Duodenal mucosa (tissue), 2 donors: Measurements from ENCODE around the gene XPO4.

Experiments used
- H3K27ac ChIP-seq: one replicate; pipeline ENCODE4 v1.7.0; 2013; ENCODE audit warnings: low read depth, low read length
- H3K27me3 ChIP-seq, 2 donors: one replicate each; pipeline ENCODE4 v1.7.0; 2013; ENCODE audit warnings: low read length in 2 of 2, control low read depth in 1 of 2; ENCODE audit not compliant: insufficient read depth in 2 of 2, control insufficient read depth in 1 of 2
- H3K36me3 ChIP-seq, 2 donors: one replicate each; pipeline ENCODE4 v1.7.0; 2013; ENCODE audit warnings: low read length in 2 of 2, control low read depth in 1 of 2; ENCODE audit not compliant: insufficient read depth in 2 of 2, control insufficient read depth in 1 of 2
- H3K4me1 ChIP-seq, 2 donors: one replicate each; pipeline ENCODE4 v1.7.0; 2013; ENCODE audit warnings: low read length in 2 of 2, control low read depth in 1 of 2; ENCODE audit not compliant: insufficient read depth in 2 of 2, control insufficient read depth in 1 of 2
- H3K4me3 ChIP-seq, 2 donors: one replicate each; pipeline ENCODE4 v1.7.0; 2013; ENCODE audit warnings: low read length in 2 of 2, low read depth in 1 of 2
- H3K9ac ChIP-seq, 2 donors: one replicate each; pipeline ENCODE4 v1.7.0; 2013; ENCODE audit warnings: low read length in 2 of 2, low read depth in 1 of 2
- H3K9me3 ChIP-seq, 2 donors: one replicate each; pipeline ENCODE4 v1.7.0; 2013; ENCODE audit warnings: low read length in 2 of 2, control low read depth in 1 of 2; ENCODE audit not compliant: control insufficient read depth in 1 of 2

XPO4 gene

GRCh38 chr13:20832861-20833260 lies 69.7 kb downstream of the XPO4 start:
- H3K27me3 ChIP-seq = no peaks in the 10 kb centered on the region
- H3K4me3 ChIP-seq = no peak overlapping the region
- H3K27ac ChIP-seq = no peak overlapping the region
- no peak overlapping the region for H3K9ac ChIP-seq
- H3K9me3 ChIP-seq = no peaks in the 10 kb centered on the region
- H3K36me3 ChIP-seq = peaks cover 0 to 21% of the 10 kb centered on the region in 2 donors
- H3K4me1 ChIP-seq = peaks cover 6 to 10% of the 10 kb centered on the region in 2 donors

- Histone ChIP-seq H3K27me3 (no peaks in the 10 kb centered on the region), H3K27ac (no peak overlapping the region), H3K4me1 (peaks cover 6 to 10% of the 10 kb centered on the region in 2 donors), H3K4me3 (no peak overlapping the region), H3K9ac (no peak overlapping the region), H3K9me3 (no peaks in the 10 kb centered on the region), H3K36me3 (peaks cover 0 to 14% of the 10 kb centered on the region in 2 donors)
These were observed 70.6 kb downstream of the XPO4 start for GRCh38 chr13:20831933-20832332.

GRCh38 chr13:20831254-20831653 lies 71.3 kb downstream of the XPO4 start:
- H3K9me3 ChIP-seq = no peaks in the 10 kb centered on the region
- H3K4me3 ChIP-seq = no peak overlapping the region
- no peak overlapping the region for H3K27ac ChIP-seq
- peaks cover 6 to 10% of the 10 kb centered on the region in 2 donors for H3K4me1 ChIP-seq
- no peak overlapping the region for H3K9ac ChIP-seq
- H3K36me3 ChIP-seq = peaks cover 0 to 14% of the 10 kb centered on the region in 2 donors
- H3K27me3 ChIP-seq = no peaks in the 10 kb centered on the region

GRCh38 chr13:20828539-20829364 lies 73.8 kb downstream of the XPO4 start:
- H3K36me3 ChIP-seq = peaks cover 0 to 6% of the 10 kb centered on the region in 2 donors
- H3K4me1 ChIP-seq = peaks cover 6 to 8% of the 10 kb centered on the region in 2 donors
- peak overlapping the region in 1 of 2 donors; percentile 24 for H3K9ac ChIP-seq
- H3K9me3 ChIP-seq = no peaks in the 10 kb centered on the region
- peak overlapping the region in 1 of 2 donors; percentile 34 for H3K4me3 ChIP-seq
- no peaks in the 10 kb centered on the region for H3K27me3 ChIP-seq
- H3K27ac ChIP-seq = no peak overlapping the region

- H3K4me3 ChIP-seq = no peak overlapping the region
- no peak overlapping the region for H3K27ac ChIP-seq
- H3K27me3 ChIP-seq = no peaks in the 10 kb centered on the region
- H3K9me3 ChIP-seq = no peaks in the 10 kb centered on the region
- no peak overlapping the region for H3K9ac ChIP-seq
- peaks cover 6% of the 10 kb centered on the region in 2 donors for H3K4me1 ChIP-seq
- H3K36me3 ChIP-seq = peaks cover 0 to 4% of the 10 kb centered on the region in 2 donors
These were observed 75.5 kb downstream of the XPO4 start for GRCh38 chr13:20826843-20827560.

- Histone ChIP-seq H3K4me1 (peaks cover 6% of the 10 kb centered on the region in 2 donors), H3K9ac (no peak overlapping the region), H3K9me3 (no peaks in the 10 kb centered on the region), H3K36me3 (peaks cover 0 to 7% of the 10 kb centered on the region in 2 donors), H3K27ac (no peak overlapping the region), H3K4me3 (no peak overlapping the region), H3K27me3 (no peaks in the 10 kb centered on the region)
These were observed 76.2 kb downstream of the XPO4 start for GRCh38 chr13:20826301-20826700.

- H3K4me3 ChIP-seq = no peak overlapping the region
- H3K9ac ChIP-seq = no peak overlapping the region
- peaks cover 0 to 7% of the 10 kb centered on the region in 2 donors for H3K36me3 ChIP-seq
These were observed 77.1 kb downstream of the XPO4 start for GRCh38 chr13:20825477-20825875.

GRCh38 chr13:20824762-20825476 lies 77.6 kb downstream of the XPO4 start:
- Histone ChIP-seq H3K4me1 (peaks cover 6% of the 10 kb centered on the region in 2 donors), H3K36me3 (peaks cover 0 to 9% of the 10 kb centered on the region in 2 donors), H3K4me3 (no peak overlapping the region), H3K27ac (no peak overlapping the region), H3K9ac (no peak overlapping the region), H3K9me3 (no peaks in the 10 kb centered on the region), H3K27me3 (no peaks in the 10 kb centered on the region)

More at GRCh38 chr13:20825477-20825875, 77.1 kb downstream of the XPO4 start:
- Histone ChIP-seq H3K27me3 (no peaks in the 10 kb centered on the region), H3K27ac (no peak overlapping the region), H3K4me1 (peaks cover 6% of the 10 kb centered on the region in 2 donors), H3K9me3 (no peaks in the 10 kb centered on the region)

GRCh38 chr13:20823071-20823470 lies 79.5 kb downstream of the XPO4 start:
- Histone ChIP-seq H3K9ac (no peak overlapping the region), H3K9me3 (no peaks in the 10 kb centered on the region), H3K36me3 (peaks cover 0 to 9% of the 10 kb centered on the region in 2 donors), H3K27me3 (no peaks in the 10 kb centered on the region), H3K27ac (no peak overlapping the region), H3K4me3 (no peak overlapping the region), H3K4me1 (no peaks in the 10 kb centered on the region)
